Measurements from ENCODE around the gene CAMKK2. TPM values are rescaled to one million over a fixed set of nuclear protein-coding genes. Genes with fewer than 3 reads are reported as not detected.

CAMKK2 gene
- total and polyA plus RNA-seq, 2 of the 13 experiments (the other 11 are each of a cell fraction or from before 2014, with no cell fraction given): 18.8 to 20.0 TPM

GRCh38 chr12:121209624-121210572 lies 86.6 kb downstream of the CAMKK2 start, which contains the start of gene P2RX4 (continued):
- TF ChIP-seq, protein P1, sequence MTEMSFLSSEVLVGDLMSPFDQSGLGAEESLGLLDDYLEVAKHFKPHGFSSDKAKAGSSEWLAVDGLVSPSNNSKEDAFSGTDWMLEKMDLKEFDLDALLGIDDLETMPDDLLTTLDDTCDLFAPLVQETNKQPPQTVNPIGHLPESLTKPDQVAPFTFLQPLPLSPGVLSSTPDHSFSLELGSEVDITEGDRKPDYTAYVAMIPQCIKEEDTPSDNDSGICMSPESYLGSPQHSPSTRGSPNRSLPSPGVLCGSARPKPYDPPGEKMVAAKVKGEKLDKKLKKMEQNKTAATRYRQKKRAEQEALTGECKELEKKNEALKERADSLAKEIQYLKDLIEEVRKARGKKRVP (CRISPR knock-in tag; IDR thresholded peaks at IDR 0.05): peak in 1 of 2 experiments; percentile 34; a peak in 1 of 4 replicates
- no peak for TF ChIP-seq PAF1 (CRISPR knock-in tag; IDR thresholded peaks at IDR 0.05)
- no peak for TF ChIP-seq ZNF629 (CRISPR knock-in tag; conservative IDR thresholded peaks at IDR 0.05)
- TF ChIP-seq POGZ (CRISPR knock-in tag; IDR thresholded peaks at IDR 0.05): peak; percentile 62
- no peak; the same call in 1 of the 2 replicates for TF ChIP-seq WIZ (CRISPR knock-in tag; IDR thresholded peaks at IDR 0.05)
- TF ChIP-seq ZC3H4 (CRISPR knock-in tag; IDR thresholded peaks at IDR 0.05; ENCODE audit: borderline replicate concordance): no peak
- TF ChIP-seq, protein P2, sequence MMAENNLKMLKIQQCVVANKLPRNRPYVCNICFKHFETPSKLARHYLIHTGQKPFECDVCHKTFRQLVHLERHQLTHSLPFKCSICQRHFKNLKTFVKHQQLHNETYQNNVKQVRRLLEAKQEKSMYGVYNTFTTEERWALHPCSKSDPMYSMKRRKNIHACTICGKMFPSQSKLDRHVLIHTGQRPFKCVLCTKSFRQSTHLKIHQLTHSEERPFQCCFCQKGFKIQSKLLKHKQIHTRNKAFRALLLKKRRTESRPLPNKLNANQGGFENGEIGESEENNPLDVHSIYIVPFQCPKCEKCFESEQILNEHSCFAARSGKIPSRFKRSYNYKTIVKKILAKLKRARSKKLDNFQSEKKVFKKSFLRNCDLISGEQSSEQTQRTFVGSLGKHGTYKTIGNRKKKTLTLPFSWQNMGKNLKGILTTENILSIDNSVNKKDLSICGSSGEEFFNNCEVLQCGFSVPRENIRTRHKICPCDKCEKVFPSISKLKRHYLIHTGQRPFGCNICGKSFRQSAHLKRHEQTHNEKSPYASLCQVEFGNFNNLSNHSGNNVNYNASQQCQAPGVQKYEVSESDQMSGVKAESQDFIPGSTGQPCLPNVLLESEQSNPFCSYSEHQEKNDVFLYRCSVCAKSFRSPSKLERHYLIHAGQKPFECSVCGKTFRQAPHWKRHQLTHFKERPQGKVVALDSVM (CRISPR knock-in tag; IDR thresholded peaks at IDR 0.05): peak; percentile 55; the same call in 1 of the 2 replicates
- TF ChIP-seq ZNF75D (CRISPR knock-in tag; IDR thresholded peaks at IDR 0.05; ENCODE audit: borderline replicate concordance): no peak
- TF ChIP-seq HNF4G (IDR thresholded peaks at IDR 0.05; ENCODE audit: borderline replicate concordance, low read depth, low read length): no peak
- peak; percentile 59; the same call in 1 of the 2 replicates for TF ChIP-seq HNF4G (CRISPR knock-in tag; IDR thresholded peaks at IDR 0.05; ENCODE audit: borderline replicate concordance, low read depth)
- TF ChIP-seq TEAD3 (CRISPR knock-in tag; optimal IDR thresholded peaks at IDR 0.05; ENCODE audit: borderline replicate concordance): no peak
- TF ChIP-seq ZNF768 (CRISPR knock-in tag; IDR thresholded peaks at IDR 0.05): peak; percentile 73
- TF ChIP-seq TERF1 (CRISPR knock-in tag; IDR thresholded peaks at IDR 0.05): no peak
- no peak for TF ChIP-seq ZNF296 (CRISPR knock-in tag; conservative IDR thresholded peaks at IDR 0.05)
- no peak for TF ChIP-seq FOXM1 (CRISPR knock-in tag; IDR thresholded peaks at IDR 0.05)
- TF ChIP-seq ZNF34 (CRISPR knock-in tag; IDR thresholded peaks at IDR 0.05; ENCODE audit: borderline replicate concordance): no peak
- TF ChIP-seq GFI1 (CRISPR knock-in tag; IDR thresholded peaks at IDR 0.05; ENCODE audit: borderline replicate concordance): no peak
- TF ChIP-seq MAX (IDR thresholded peaks at IDR 0.05): peak; percentile 67; the same call in 1 of the 2 replicates
- no peak for TF ChIP-seq MEF2D (CRISPR knock-in tag; IDR thresholded peaks at IDR 0.05)
- TF ChIP-seq, protein P3, sequence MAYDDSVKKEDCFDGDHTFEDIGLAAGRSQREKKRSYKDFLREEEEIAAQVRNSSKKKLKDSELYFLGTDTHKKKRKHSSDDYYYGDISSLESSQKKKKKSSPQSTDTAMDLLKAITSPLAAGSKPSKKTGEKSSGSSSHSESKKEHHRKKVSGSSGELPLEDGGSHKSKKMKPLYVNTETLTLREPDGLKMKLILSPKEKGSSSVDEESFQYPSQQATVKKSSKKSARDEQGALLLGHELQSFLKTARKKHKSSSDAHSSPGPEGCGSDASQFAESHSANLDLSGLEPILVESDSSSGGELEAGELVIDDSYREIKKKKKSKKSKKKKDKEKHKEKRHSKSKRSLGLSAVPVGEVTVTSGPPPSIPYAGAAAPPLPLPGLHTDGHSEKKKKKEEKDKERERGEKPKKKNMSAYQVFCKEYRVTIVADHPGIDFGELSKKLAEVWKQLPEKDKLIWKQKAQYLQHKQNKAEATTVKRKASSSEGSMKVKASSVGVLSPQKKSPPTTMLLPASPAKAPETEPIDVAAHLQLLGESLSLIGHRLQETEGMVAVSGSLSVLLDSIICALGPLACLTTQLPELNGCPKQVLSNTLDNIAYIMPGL (CRISPR knock-in tag; IDR thresholded peaks at IDR 0.05; ENCODE audit: borderline replicate concordance in 1 of 2, low read depth in 1 of 2): peak; percentile 93 to 94
- no peak for TF ChIP-seq FOXJ3 (CRISPR knock-in tag; IDR thresholded peaks at IDR 0.05; ENCODE audit: borderline replicate concordance)
